ENCODE results near the gene TSHZ2.

Gene TSHZ2

DNA sequence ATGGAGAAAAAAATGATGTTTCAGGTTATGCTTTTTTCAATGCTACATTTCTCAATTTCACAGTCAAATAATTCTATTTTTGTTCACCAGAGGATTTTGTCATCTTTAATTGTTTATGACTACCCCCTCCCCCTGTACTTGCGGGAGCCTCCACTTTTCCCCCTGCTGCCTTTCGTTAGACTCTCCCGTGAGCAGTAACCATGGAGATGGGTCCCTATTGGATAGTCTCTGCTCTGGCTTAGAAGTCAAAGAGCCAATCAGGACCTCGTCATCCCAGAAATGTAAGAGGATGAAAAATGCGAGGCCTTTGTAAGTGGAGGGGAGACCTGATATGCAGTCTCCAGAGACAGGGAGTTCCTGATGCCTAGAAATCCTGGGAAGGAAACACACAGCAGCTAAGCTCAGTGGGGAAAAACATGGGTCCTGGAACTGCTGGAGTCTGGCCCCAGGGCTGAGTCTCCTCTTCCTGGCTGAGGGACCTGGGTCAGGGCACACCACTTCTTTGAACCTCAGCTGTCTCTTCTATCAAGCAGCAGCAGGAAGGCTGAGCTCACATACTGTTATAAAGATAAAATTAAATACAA lies 298.7 kb downstream of the TSHZ2 start:
- Histone ChIP-seq H2AFZ (ENCODE audit: low read depth, low read length) (no peak overlapping the region), H3K4me3 (ENCODE audit: low read length) (no peak overlapping the region), H3K9ac (ENCODE audit: low read length) (no peak overlapping the region), H3K27ac (ENCODE audit: low read length) (no peak overlapping the region), H3K79me2 (ENCODE audit: low read length) (no peaks in the 10 kb centered on the region), H4K20me1 (ENCODE audit: insufficient read depth, low read length) (no peaks in the 10 kb centered on the region), H3K9me3 (ENCODE audit: insufficient read depth, low read length) (no peaks in the 10 kb centered on the region), H3K36me3 (replicated peaks; ENCODE audit: low read depth, low read length) (no peaks in the 10 kb centered on the region), H3K4me1 (ENCODE audit: low read length) (no peaks in the 10 kb centered on the region), H3K27me3 (ENCODE audit: low read depth, low read length) (no peaks in the 10 kb centered on the region), H3K4me2 (ENCODE audit: low read length) (no peak overlapping the region)
- TF ChIP-seq, protein P1, sequence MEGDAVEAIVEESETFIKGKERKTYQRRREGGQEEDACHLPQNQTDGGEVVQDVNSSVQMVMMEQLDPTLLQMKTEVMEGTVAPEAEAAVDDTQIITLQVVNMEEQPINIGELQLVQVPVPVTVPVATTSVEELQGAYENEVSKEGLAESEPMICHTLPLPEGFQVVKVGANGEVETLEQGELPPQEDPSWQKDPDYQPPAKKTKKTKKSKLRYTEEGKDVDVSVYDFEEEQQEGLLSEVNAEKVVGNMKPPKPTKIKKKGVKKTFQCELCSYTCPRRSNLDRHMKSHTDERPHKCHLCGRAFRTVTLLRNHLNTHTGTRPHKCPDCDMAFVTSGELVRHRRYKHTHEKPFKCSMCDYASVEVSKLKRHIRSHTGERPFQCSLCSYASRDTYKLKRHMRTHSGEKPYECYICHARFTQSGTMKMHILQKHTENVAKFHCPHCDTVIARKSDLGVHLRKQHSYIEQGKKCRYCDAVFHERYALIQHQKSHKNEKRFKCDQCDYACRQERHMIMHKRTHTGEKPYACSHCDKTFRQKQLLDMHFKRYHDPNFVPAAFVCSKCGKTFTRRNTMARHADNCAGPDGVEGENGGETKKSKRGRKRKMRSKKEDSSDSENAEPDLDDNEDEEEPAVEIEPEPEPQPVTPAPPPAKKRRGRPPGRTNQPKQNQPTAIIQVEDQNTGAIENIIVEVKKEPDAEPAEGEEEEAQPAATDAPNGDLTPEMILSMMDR (IDR thresholded peaks at IDR 0.05; ENCODE audit: low read depth, low read length) = no peak
- TF ChIP-seq EZH2phosphoT487 (IDR thresholded peaks at IDR 0.05; ENCODE audit: low read depth) = no peak

DNA sequence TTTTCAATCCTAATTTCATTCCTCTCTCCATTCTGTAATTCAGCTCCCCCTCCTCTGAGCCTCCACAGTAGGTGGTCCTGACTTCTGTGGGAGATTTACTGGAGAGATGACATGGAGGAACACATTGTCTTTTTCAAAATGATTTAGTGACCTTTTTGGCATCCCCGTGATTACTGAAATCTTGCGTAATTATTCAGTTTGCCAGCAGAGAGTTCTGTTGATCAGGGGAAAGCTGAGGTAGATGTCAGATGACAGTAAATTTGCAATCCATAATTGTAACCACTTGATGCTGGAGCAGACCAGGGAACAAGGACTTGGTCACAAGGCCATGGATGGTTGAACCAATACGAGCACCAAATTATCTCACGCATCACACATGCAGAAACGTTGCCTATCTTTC lies 302.2 kb downstream of the TSHZ2 start:
- H2AFZ ChIP-seq (ENCODE audit: low read depth, low read length) = no peak overlapping the region
- H4K20me1 ChIP-seq (ENCODE audit: insufficient read depth, low read length) = no peaks in the 10 kb centered on the region
- no peak overlapping the region for H3K27ac ChIP-seq (ENCODE audit: low read length)
- no peak overlapping the region for H3K4me3 ChIP-seq (ENCODE audit: low read length)
- no peaks in the 10 kb centered on the region for H3K9me3 ChIP-seq (ENCODE audit: insufficient read depth, low read length)
- no peak overlapping the region for H3K9ac ChIP-seq (ENCODE audit: low read length)
- no peaks in the 10 kb centered on the region for H3K27me3 ChIP-seq (ENCODE audit: low read depth, low read length)
- no peaks in the 10 kb centered on the region for H3K36me3 ChIP-seq (replicated peaks; ENCODE audit: low read depth, low read length)
- no peaks in the 10 kb centered on the region for H3K4me1 ChIP-seq (ENCODE audit: low read length)
- TF ChIP-seq, protein P1 (IDR thresholded peaks at IDR 0.05; ENCODE audit: low read depth, low read length) = no peak
- no peak for TF ChIP-seq EZH2phosphoT487 (IDR thresholded peaks at IDR 0.05; ENCODE audit: low read depth)
- H3K4me2 ChIP-seq (ENCODE audit: low read length) = no peak overlapping the region
- H3K79me2 ChIP-seq (ENCODE audit: low read length) = no peaks in the 10 kb centered on the region

DNA sequence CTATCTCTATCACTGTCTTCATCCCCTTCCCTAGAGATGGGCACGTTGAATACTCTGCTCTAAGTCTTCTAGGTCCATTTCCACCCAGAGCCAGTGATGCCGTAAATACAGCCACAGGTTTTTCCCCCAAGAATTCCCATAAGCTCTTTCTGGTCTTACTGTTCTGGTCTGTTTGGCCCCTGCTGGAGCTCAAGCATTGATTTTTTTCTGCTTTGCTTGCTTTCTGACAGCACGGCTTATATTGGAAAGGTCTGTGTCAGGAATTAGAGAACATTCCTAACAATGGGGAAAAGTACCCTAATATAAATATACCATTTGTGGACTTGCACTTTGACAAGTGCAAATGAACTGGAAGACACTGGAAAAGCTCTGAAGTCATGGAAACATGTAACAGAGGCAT lies 302.6 kb downstream of the TSHZ2 start:
- Histone ChIP-seq H3K27ac (ENCODE audit: low read length) (no peak overlapping the region), H3K36me3 (replicated peaks; ENCODE audit: low read depth, low read length) (no peaks in the 10 kb centered on the region), H3K4me3 (ENCODE audit: low read length) (no peak overlapping the region), H3K9me3 (ENCODE audit: insufficient read depth, low read length) (no peaks in the 10 kb centered on the region), H4K20me1 (ENCODE audit: insufficient read depth, low read length) (no peaks in the 10 kb centered on the region), H3K27me3 (ENCODE audit: low read depth, low read length) (no peaks in the 10 kb centered on the region), H3K4me2 (ENCODE audit: low read length) (no peak overlapping the region), H2AFZ (ENCODE audit: low read depth, low read length) (no peak overlapping the region), H3K4me1 (ENCODE audit: low read length) (no peaks in the 10 kb centered on the region), H3K9ac (ENCODE audit: low read length) (no peak overlapping the region), H3K79me2 (ENCODE audit: low read length) (no peaks in the 10 kb centered on the region)
- TF ChIP-seq, protein P1 (IDR thresholded peaks at IDR 0.05; ENCODE audit: low read depth, low read length) = no peak
- TF ChIP-seq EZH2phosphoT487 (IDR thresholded peaks at IDR 0.05; ENCODE audit: low read depth) = no peak

DNA sequence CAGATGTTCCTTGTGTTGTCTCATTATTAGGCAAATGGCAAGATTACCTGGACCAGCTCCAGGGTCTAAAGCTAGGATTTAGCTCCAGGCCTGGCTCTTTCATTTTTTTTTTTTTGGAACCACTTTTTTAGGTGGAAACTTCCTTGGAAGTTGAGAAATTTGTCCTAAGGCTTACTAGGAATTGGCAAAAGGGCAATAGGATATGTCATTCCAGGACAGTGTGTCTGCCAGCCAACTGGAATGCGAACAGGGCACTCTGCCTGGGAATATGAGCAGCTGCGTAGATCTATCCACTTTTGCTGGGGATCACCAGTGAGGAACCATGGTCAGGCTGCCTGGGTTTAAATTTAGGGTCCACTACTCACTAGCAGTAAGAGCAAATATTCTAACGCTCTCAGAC lies 304.0 kb downstream of the TSHZ2 start:
- no peak overlapping the region for H3K27ac ChIP-seq (ENCODE audit: low read length)

More for the DNA sequence above, 304.0 kb downstream of the TSHZ2 start:
- no peaks in the 10 kb centered on the region for H3K9me3 ChIP-seq (ENCODE audit: insufficient read depth, low read length)
- no peaks in the 10 kb centered on the region for H3K36me3 ChIP-seq (replicated peaks; ENCODE audit: low read depth, low read length)
- no peak overlapping the region for H3K4me2 ChIP-seq (ENCODE audit: low read length)
- no peaks in the 10 kb centered on the region for H3K79me2 ChIP-seq (ENCODE audit: low read length)
- no peak overlapping the region for H3K9ac ChIP-seq (ENCODE audit: low read length)
- no peaks in the 10 kb centered on the region for H4K20me1 ChIP-seq (ENCODE audit: insufficient read depth, low read length)
- H2AFZ ChIP-seq (ENCODE audit: low read depth, low read length) = no peak overlapping the region
- no peaks in the 10 kb centered on the region for H3K4me1 ChIP-seq (ENCODE audit: low read length)
- H3K27me3 ChIP-seq (ENCODE audit: low read depth, low read length) = no peaks in the 10 kb centered on the region
- TF ChIP-seq, protein P1 (IDR thresholded peaks at IDR 0.05; ENCODE audit: low read depth, low read length) = no peak
- TF ChIP-seq EZH2phosphoT487 (IDR thresholded peaks at IDR 0.05; ENCODE audit: low read depth) = no peak
- no peak overlapping the region for H3K4me3 ChIP-seq (ENCODE audit: low read length)
